OCI-LY7 (cell line): ENCODE data around the gene CHRNB2. TPM values are rescaled to one million over a fixed set of nuclear protein-coding genes. Genes with fewer than 3 reads are reported as not detected.

Experiments
- BruUV-seq: library from RNA; stranded (reverse); fragments of 400-500 nt; replicated peaks from 2 replicates; lab custom pipeline; 2021; lab: Mats Ljungman, UMichigan
- CTCF ChIA-PET: fragments of 300-600 bp; sonication (Branson Sonifier 250); formaldehyde crosslinking; loops from one replicate; lab custom pipeline; 2022; ENCODE audit warnings: antibody characterized with exemption; ENCODE audit not compliant: unreplicated experiment; lab: Charles Lee
- POLR2A ChIA-PET: fragments of 300-600 bp; sonication (Branson Sonifier 250); formaldehyde crosslinking; loops from one replicate; lab custom pipeline; 2022; ENCODE audit warnings: antibody characterized with exemption; lab: Charles Lee
- DNase-seq: peaks from one replicate; pipeline ENCODE4 v3.0.0-alpha.2; 2015; ENCODE audit warnings: low spot score
- H2AFZ ChIP-seq: fragments of 200-600 bp; sonication (generic), shearing (Covaris generic); 2 replicates; pipeline ENCODE4 v1.6.1; 2014; ENCODE audit warnings: mild to moderate bottlenecking, antibody characterized with exemption, low read length, moderate library complexity
- H3K27ac ChIP-seq: fragments of 200-600 bp; sonication (generic); 2 replicates; pipeline ENCODE4 v1.5.1; 2014; ENCODE audit warnings: mixed run types, low read depth, mild to moderate bottlenecking, moderate library complexity, low read length, inconsistent platforms; ENCODE audit not compliant: poor library complexity, severe bottlenecking
- H3K36me3 ChIP-seq: fragments of 200-600 bp; sonication (generic); 2 replicates; pipeline ENCODE4 v1.6.1; 2014; ENCODE audit warnings: mild to moderate bottlenecking, antibody characterized with exemption, low read length, moderate library complexity, mixed read lengths; ENCODE audit not compliant: insufficient read depth
- H3K4me1 ChIP-seq: fragments of 200-600 bp; sonication (generic); 2 replicates; pipeline ENCODE4 v1.5.1; 2014; ENCODE audit warnings: mild to moderate bottlenecking, low read length; ENCODE audit not compliant: insufficient read depth, poor library complexity, severe bottlenecking
- H3K4me2 ChIP-seq: fragments of 200-600 bp; sonication (generic); 2 replicates; pipeline ENCODE4 v1.6.1; 2014; ENCODE audit warnings: mild to moderate bottlenecking, low read length
- H3K4me3 ChIP-seq: fragments of 200-600 bp; sonication (generic); 2 replicates; pipeline ENCODE4 v1.5.1; 2014; ENCODE audit warnings: mild to moderate bottlenecking, low read depth, low read length; ENCODE audit not compliant: poor library complexity, severe bottlenecking
- H3K79me2 ChIP-seq: fragments of 200-600 bp; sonication (generic); 2 replicates; pipeline ENCODE4 v1.6.1; 2016; ENCODE audit warnings: low read depth, mild to moderate bottlenecking, low read length, moderate library complexity, mixed read lengths; ENCODE audit not compliant: insufficient read depth
- H3K9me2 ChIP-seq: fragments of 200-600 bp; sonication (generic); 2 replicates; pipeline ENCODE4 v1.6.1; 2016; ENCODE audit warnings: mild to moderate bottlenecking, low read length, mixed read lengths; ENCODE audit not compliant: insufficient read depth
- H3K9me3 ChIP-seq: fragments of 200-600 bp; sonication (generic); 2 replicates; pipeline ENCODE4 v1.6.1; 2014; ENCODE audit warnings: mild to moderate bottlenecking, mixed run types, low read length, mixed read lengths
- H4K20me1 ChIP-seq: fragments of 200-600 bp; sonication (generic); 2 replicates; pipeline ENCODE4 v1.6.1; 2014; ENCODE audit warnings: mild to moderate bottlenecking, antibody characterized with exemption, low read length, moderate library complexity, mixed read lengths; ENCODE audit not compliant: insufficient read depth
- CTCF ChIP-seq: fragments of 200-600 bp; sonication (generic); conservative IDR thresholded peaks from 2 replicates; pipeline ENCODE4 v1.5.1; 2014; ENCODE audit warnings: mild to moderate bottlenecking, antibody characterized with exemption, low read length, moderate library complexity, mixed read lengths
- EZH2phosphoT487 ChIP-seq: fragments of 200-600 bp; sonication (generic); IDR thresholded peaks from 2 replicates; pipeline ENCODE4 v1.6.1; 2018; ENCODE audit warnings: low read depth, borderline replicate concordance, mild to moderate bottlenecking, mixed run types, antibody characterized with exemption, low read length, moderate library complexity, mixed read lengths
- intact Hi-C: fragments of 100-400 bp; cut with micrococcal nuclease; formaldehyde crosslinking; loops from one replicate; pipeline ENCODE4 v1.10.0; 2022; ENCODE audit not compliant: unreplicated experiment
- total RNA-seq, 2 experiments: library from RNA; depleted of rRNA in 1 of 2; stranded (reverse); fragments of >200 nt in 1 of 2; shearing (Covaris generic) in 1 of 2; gene quantifications; 2 replicates each; pipeline ENCODE4 v1.2.3, GENCODE V29; 2014 to 2022

The CHRNB2 gene
- total RNA-seq, 2 experiments from 2014 or later: 0.13 to 0.42 TPM

- POLR2A ChIA-PET: interaction anchor here (0.6 to 1.0 kb wide), 4 partner anchors 11 to 70 kb away, joined by 3 to 5 read pairs (median 4); no protein-coding TSS in a partner anchor
- TF ChIP-seq CTCF (no peak), EZH2phosphoT487 (no peak)
Observed at GRCh38 chr1:154575147-154575927, 7.8 kb downstream of the CHRNB2 start.

GRCh38 chr1:154575951-154576566 lies 8.5 kb downstream of the CHRNB2 start:
- no peaks in the 10 kb centered on the region for H4K20me1 ChIP-seq
- DNase-seq: no peak
- H3K4me1 ChIP-seq: peaks cover 47% of the 10 kb centered on the region
- no peak overlapping the region for H3K27ac ChIP-seq
- no peaks in the 10 kb centered on the region for H3K79me2 ChIP-seq
- H3K4me2 ChIP-seq: no peak overlapping the region
- H3K9me3 ChIP-seq: no peaks in the 10 kb centered on the region
- no TSS peak for BruUV-seq
- H3K36me3 ChIP-seq: peaks cover 35% of the 10 kb centered on the region; the same call in 1 of the 2 replicates
- no peak overlapping the region for H2AFZ ChIP-seq
- no peaks in the 10 kb centered on the region for H3K9me2 ChIP-seq
- TF ChIP-seq CTCF: no peak
- no peak for TF ChIP-seq EZH2phosphoT487
- ChIA-PET POLR2A (interaction anchor here (0.6 to 1.0 kb wide), 5 partner anchors 12 to 183 kb away, joined by 3 to 4 read pairs (median 3); no protein-coding TSS in a partner anchor), CTCF (no interaction called here)
- intact Hi-C loops: no loop called here
- H3K4me3 ChIP-seq: no peak overlapping the region

More at GRCh38 chr1:154575147-154575927, 7.8 kb downstream of the CHRNB2 start:
- H3K4me3 ChIP-seq: no peak overlapping the region
- H3K9me2 ChIP-seq: no peaks in the 10 kb centered on the region
- H2AFZ ChIP-seq: no peak overlapping the region
- CTCF ChIA-PET: no interaction called here
- no peaks in the 10 kb centered on the region for H3K9me3 ChIP-seq
- DNase-seq: no peak
- BruUV-seq: no TSS peak
- H3K36me3 ChIP-seq: peaks cover 27% of the 10 kb centered on the region; the same call in 1 of the 2 replicates
- intact Hi-C loops: no loop called here
- peaks cover 47% of the 10 kb centered on the region for H3K4me1 ChIP-seq
- H3K79me2 ChIP-seq: no peaks in the 10 kb centered on the region
- H4K20me1 ChIP-seq: no peaks in the 10 kb centered on the region
- peak overlapping the region; percentile 74 for H3K27ac ChIP-seq
- H3K4me2 ChIP-seq: peak overlapping the region; percentile 58
